ENCODE measurements around the gene CABP5.
"Not testable (repeated sequence)": the region's sequence is repeated elsewhere in the genome, so short reads cannot be mapped to it uniquely, and the experiment has no call there.

CABP5 gene

DNA sequence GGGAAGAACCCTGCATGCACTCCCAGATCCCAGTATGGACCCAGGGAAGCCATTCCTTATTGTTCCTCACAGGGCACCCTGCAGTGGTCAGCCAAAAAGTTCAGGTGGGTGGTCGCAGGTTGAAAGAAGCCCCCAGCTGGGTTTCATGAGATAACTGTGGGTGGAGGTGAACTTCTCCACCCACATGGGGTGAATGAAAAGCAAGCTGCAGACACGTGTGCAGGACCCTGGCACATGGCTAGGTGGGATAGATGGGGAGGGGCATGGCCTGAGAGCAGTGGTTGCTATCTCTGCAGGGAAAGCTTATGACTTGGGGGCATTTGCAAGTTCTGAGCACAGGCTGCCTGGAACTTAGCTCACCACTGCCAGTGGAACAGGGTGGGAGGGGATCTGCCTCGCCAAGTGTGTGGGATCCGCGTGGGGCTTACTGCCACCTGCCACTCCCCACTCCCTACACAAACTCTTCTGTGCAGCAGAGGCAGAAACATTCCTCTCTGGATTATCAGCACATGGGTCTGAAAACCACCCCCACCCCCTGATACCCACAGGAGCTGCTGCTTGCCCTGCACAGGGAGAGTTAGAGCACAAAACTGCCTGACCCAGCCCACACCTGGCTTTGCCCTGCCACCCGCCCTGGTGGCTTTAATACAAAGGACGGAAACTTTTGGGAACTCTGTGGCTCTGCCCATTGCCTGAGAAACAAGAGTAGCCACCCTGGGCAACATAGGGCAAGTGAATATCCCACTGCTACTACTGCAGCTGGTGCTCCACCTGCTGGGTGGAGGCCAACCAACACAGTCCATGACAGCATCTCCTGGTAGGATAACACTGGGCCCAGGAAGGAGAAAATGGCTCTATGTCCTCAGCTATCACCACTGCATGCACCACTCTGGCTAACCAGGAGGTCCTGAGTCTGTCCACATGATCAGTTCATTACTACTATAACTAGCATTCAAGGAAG, 42.3 kb upstream of the CABP5 start:
- H2BK120ac ChIP-seq (ENCODE audit: insufficient read depth, low read length, poor library complexity): no peak overlapping the region
- peaks cover 2% of the 10 kb centered on the region for H3K9me3 ChIP-seq (ENCODE audit: insufficient read depth, low read depth, low read length)
- no peak overlapping the region for H2BK12ac ChIP-seq (ENCODE audit: low read length)
- H3K79me1 ChIP-seq (ENCODE audit: low read length): no peaks in the 10 kb centered on the region
- H3K36me3 ChIP-seq (ENCODE audit: control insufficient read depth in 1 of 2, insufficient read depth in 2 of 2, low read length in 2 of 2): no peaks in the 10 kb centered on the region
- no peak overlapping the region for H3K4me3 ChIP-seq (ENCODE audit: low read depth, low read length)
- H2BK5ac ChIP-seq (ENCODE audit: low read depth, low read length, poor library complexity): no peak overlapping the region
- no CpG with 5 or more reads among the region's 7 CpGs for WGBS (ENCODE audit: extremely low coverage, insufficient coverage, insufficient read length)
- no peak overlapping the region for H2AFZ ChIP-seq (ENCODE audit: insufficient read depth, low read length, poor library complexity)
- H3K79me2 ChIP-seq (ENCODE audit: control insufficient read depth, insufficient read depth, low read length, poor library complexity): no peaks in the 10 kb centered on the region
- H3K4me1 ChIP-seq (ENCODE audit: control insufficient read depth in 1 of 2, insufficient read depth in 2 of 2, low read length in 2 of 2): no peaks in the 10 kb centered on the region
- no peak overlapping the region for H2AK5ac ChIP-seq (ENCODE audit: low read length)
- H3K23ac ChIP-seq (ENCODE audit: low read length): no peak overlapping the region
- H3K27ac ChIP-seq (ENCODE audit: low read depth, low read length): no peak overlapping the region
- no peaks in the 10 kb centered on the region for H3K27me3 ChIP-seq (ENCODE audit: insufficient read depth, low read length)
- H4K8ac ChIP-seq (ENCODE audit: low read depth, low read length): no peak overlapping the region
- no peak overlapping the region for H3K4me2 ChIP-seq (ENCODE audit: low read length)
- H4K12ac ChIP-seq (ENCODE audit: low read depth, low read length): no peak overlapping the region
- no peak overlapping the region for H4K91ac ChIP-seq (ENCODE audit: low read depth, low read length)
- no peak overlapping the region for H3K14ac ChIP-seq (ENCODE audit: low read length)
- H3K18ac ChIP-seq (ENCODE audit: low read length): no peak overlapping the region
- no peak overlapping the region for H3K4ac ChIP-seq (ENCODE audit: low read depth, low read length)
- peak in 1 of 2 donors; percentile 10 for DNase-seq
- H3K9ac ChIP-seq (ENCODE audit: low read length): no peak overlapping the region

DNA sequence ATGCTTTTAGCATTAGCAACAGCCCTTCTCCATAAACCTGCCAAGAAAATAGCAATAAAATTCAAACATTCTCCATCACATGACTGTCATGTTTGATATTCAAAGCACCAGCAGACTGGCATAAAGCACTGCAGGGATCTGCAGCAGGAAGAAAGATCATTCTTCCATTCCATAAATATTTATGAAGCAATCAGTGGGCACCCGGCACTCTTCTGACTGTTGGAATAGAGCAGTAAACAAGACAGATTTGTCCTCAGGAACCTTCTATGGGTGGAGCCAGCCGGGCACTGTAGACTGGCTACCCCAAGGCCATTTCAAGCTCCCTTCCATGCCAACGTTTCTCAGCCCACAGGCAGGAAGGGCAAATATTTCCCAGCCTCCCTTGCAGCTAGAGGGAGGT, 41.2 kb upstream of the CABP5 start:
- Histone ChIP-seq H4K91ac (ENCODE audit: low read depth, low read length) (no peak overlapping the region), H3K23ac (ENCODE audit: low read length) (no peak overlapping the region), H3K9me3 (ENCODE audit: insufficient read depth, low read depth, low read length) (peaks cover 2% of the 10 kb centered on the region), H2BK5ac (ENCODE audit: low read depth, low read length, poor library complexity) (no peak overlapping the region), H3K18ac (ENCODE audit: low read length) (no peak overlapping the region), H3K14ac (ENCODE audit: low read length) (no peak overlapping the region), H3K4me1 (ENCODE audit: control insufficient read depth in 1 of 2, insufficient read depth in 2 of 2, low read length in 2 of 2) (no peaks in the 10 kb centered on the region), H3K36me3 (ENCODE audit: control insufficient read depth in 1 of 2, insufficient read depth in 2 of 2, low read length in 2 of 2) (no peaks in the 10 kb centered on the region), H2BK12ac (ENCODE audit: low read length) (no peak overlapping the region), H4K12ac (ENCODE audit: low read depth, low read length) (no peak overlapping the region), H4K8ac (ENCODE audit: low read depth, low read length) (no peak overlapping the region), H3K27ac (ENCODE audit: low read depth, low read length) (no peak overlapping the region), H3K27me3 (ENCODE audit: insufficient read depth, low read length) (no peaks in the 10 kb centered on the region), H3K9ac (ENCODE audit: low read length) (no peak overlapping the region), H3K79me1 (ENCODE audit: low read length) (no peaks in the 10 kb centered on the region), H3K4ac (ENCODE audit: low read depth, low read length) (no peak overlapping the region), H3K4me3 (ENCODE audit: low read depth, low read length) (no peak overlapping the region), H3K4me2 (ENCODE audit: low read length) (no peak overlapping the region), H3K79me2 (ENCODE audit: control insufficient read depth, insufficient read depth, low read length, poor library complexity) (no peaks in the 10 kb centered on the region), H2BK120ac (ENCODE audit: insufficient read depth, low read length, poor library complexity) (no peak overlapping the region), H2AK5ac (ENCODE audit: low read length) (no peak overlapping the region), H2AFZ (ENCODE audit: insufficient read depth, low read length, poor library complexity) (no peak overlapping the region)
- DNase-seq: no peak
- no CpG with 5 or more reads among the region's 3 CpGs for WGBS (ENCODE audit: extremely low coverage, insufficient coverage, insufficient read length)

DNA sequence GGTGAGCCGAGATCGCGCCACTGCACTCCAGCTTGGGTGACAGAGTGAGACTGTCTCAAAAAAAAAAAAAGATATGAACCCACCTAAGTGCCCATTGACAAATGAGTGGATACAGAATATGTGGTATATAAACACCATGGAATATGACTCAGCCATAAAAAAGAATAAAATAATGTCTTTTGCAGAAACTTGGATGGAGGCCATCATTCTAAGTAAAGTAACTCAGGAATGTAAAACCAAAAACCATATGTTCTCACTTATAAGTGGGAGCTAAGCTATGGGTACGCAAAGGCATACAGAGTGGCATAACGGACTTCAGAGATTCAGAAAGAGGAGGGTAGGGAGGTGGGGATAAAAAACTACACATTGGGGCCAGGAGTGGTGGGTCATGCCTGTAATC, 37.2 kb upstream of the CABP5 start:
- H3K4me2 ChIP-seq (ENCODE audit: low read length): no peak overlapping the region
- no peaks in the 10 kb centered on the region for H3K79me2 ChIP-seq (ENCODE audit: control insufficient read depth, insufficient read depth, low read length, poor library complexity)
- H3K27me3 ChIP-seq (ENCODE audit: insufficient read depth, low read length): no peaks in the 10 kb centered on the region
- H3K4me1 ChIP-seq (ENCODE audit: control insufficient read depth in 1 of 2, insufficient read depth in 2 of 2, low read length in 2 of 2): no peaks in the 10 kb centered on the region
- H3K36me3 ChIP-seq (ENCODE audit: control insufficient read depth in 1 of 2, insufficient read depth in 2 of 2, low read length in 2 of 2): no peaks in the 10 kb centered on the region
- no peak for DNase-seq
- no peak overlapping the region for H3K4me3 ChIP-seq (ENCODE audit: low read depth, low read length)
- no peak overlapping the region for H3K9ac ChIP-seq (ENCODE audit: low read length)
- no peak overlapping the region for H2BK5ac ChIP-seq (ENCODE audit: low read depth, low read length, poor library complexity)
- no peak overlapping the region for H4K12ac ChIP-seq (ENCODE audit: low read depth, low read length)
- no peaks in the 10 kb centered on the region for H3K79me1 ChIP-seq (ENCODE audit: low read length)
- no peak overlapping the region for H3K14ac ChIP-seq (ENCODE audit: low read length)
- no peak overlapping the region for H2AK5ac ChIP-seq (ENCODE audit: low read length)
- H3K4ac ChIP-seq (ENCODE audit: low read depth, low read length): no peak overlapping the region
- H2BK12ac ChIP-seq (ENCODE audit: low read length): no peak overlapping the region
- no CpG with 5 or more reads among the region's 5 CpGs for WGBS (ENCODE audit: extremely low coverage, insufficient coverage, insufficient read length)
- no peak overlapping the region for H4K91ac ChIP-seq (ENCODE audit: low read depth, low read length)
- no peak overlapping the region for H3K18ac ChIP-seq (ENCODE audit: low read length)
- H2AFZ ChIP-seq (ENCODE audit: insufficient read depth, low read length, poor library complexity): no peak overlapping the region
- H4K8ac ChIP-seq (ENCODE audit: low read depth, low read length): no peak overlapping the region
- peaks cover 2% of the 10 kb centered on the region for H3K9me3 ChIP-seq (ENCODE audit: insufficient read depth, low read depth, low read length)
- no peak overlapping the region for H3K23ac ChIP-seq (ENCODE audit: low read length)
- H2BK120ac ChIP-seq (ENCODE audit: insufficient read depth, low read length, poor library complexity): no peak overlapping the region
- no peak overlapping the region for H3K27ac ChIP-seq (ENCODE audit: low read depth, low read length)

DNA sequence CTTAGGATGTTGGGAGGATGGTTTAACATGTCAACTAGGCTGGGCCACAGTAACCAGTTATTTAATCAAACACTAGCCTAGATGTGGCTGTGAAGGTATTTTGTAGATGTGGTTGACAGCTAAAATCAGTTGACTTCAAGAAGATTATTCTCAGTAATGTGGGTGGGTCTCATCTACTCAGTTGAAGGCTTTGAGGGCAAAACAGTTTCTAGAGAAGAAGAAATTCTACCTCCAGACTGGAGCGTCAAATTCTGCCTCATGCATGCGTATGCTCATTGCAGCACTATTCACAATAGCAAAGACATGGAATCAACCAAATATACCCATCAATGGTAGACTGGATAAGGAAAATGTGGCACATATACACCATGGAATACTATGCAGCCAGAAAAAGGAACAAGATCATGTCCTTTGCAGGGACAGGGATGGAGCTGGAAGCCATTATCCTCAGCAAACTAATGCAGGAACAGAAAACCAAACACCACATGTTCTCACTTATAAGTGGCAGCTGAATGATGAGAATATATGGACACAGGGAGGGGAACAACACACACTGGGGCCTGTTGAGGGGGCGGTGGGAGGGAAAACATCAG, 26.4 kb upstream of the CABP5 start:
- not testable (repeated sequence) for H3K9me3 ChIP-seq (ENCODE audit: insufficient read depth, low read depth, low read length); H3K36me3 ChIP-seq (ENCODE audit: control insufficient read depth in 1 of 2, insufficient read depth in 2 of 2, low read length in 2 of 2); H3K9ac ChIP-seq (ENCODE audit: low read length); H2BK120ac ChIP-seq (ENCODE audit: insufficient read depth, low read length, poor library complexity); H3K4me2 ChIP-seq (ENCODE audit: low read length); H3K79me1 ChIP-seq (ENCODE audit: low read length); H3K4ac ChIP-seq (ENCODE audit: low read depth, low read length); H4K12ac ChIP-seq (ENCODE audit: low read depth, low read length); H3K27me3 ChIP-seq (ENCODE audit: insufficient read depth, low read length); H2AK5ac ChIP-seq (ENCODE audit: low read length); H3K18ac ChIP-seq (ENCODE audit: low read length); DNase-seq; H4K91ac ChIP-seq (ENCODE audit: low read depth, low read length); H3K27ac ChIP-seq (ENCODE audit: low read depth, low read length); H4K8ac ChIP-seq (ENCODE audit: low read depth, low read length); H2BK12ac ChIP-seq (ENCODE audit: low read length); H3K79me2 ChIP-seq (ENCODE audit: control insufficient read depth, insufficient read depth, low read length, poor library complexity); H3K14ac ChIP-seq (ENCODE audit: low read length); H2AFZ ChIP-seq (ENCODE audit: insufficient read depth, low read length, poor library complexity); H3K23ac ChIP-seq (ENCODE audit: low read length); H3K4me3 ChIP-seq (ENCODE audit: low read depth, low read length); H3K4me1 ChIP-seq (ENCODE audit: control insufficient read depth in 1 of 2, insufficient read depth in 2 of 2, low read length in 2 of 2); H2BK5ac ChIP-seq (ENCODE audit: low read depth, low read length, poor library complexity)
- no CpG with 5 or more reads among the region's 3 CpGs for WGBS (ENCODE audit: extremely low coverage, insufficient coverage, insufficient read length)

Measured in trophoblast cell (in vitro differentiated cells and primary cell).